Astrocyte of the cerebellum (primary cell): ENCODE measurements around the gene SERPINH1.

ENCODE experiments used
- DNase-seq: peaks from one replicate; pipeline ENCODE4 v3.0.0-alpha.2; 2011; ENCODE audit warnings: low read depth
- H3K4me3 ChIP-seq: 2 replicates; pipeline ENCODE4 v1.5.1; 2011; ENCODE audit warnings: mild to moderate bottlenecking, low read depth, low read length, moderate library complexity
- in situ Hi-C: cut with HindIII; loops from 2 replicates; pipeline ENCODE4 v1.10.0; 2017; ENCODE audit warnings: low sequenced_read_pairs
- TF ChIP-seq, protein P1 (sequence below): IDR thresholded peaks from 2 replicates; pipeline ENCODE4 v1.5.1; 2012; ENCODE audit warnings: low read length, low read depth, moderate library complexity, mild to moderate bottlenecking; ENCODE audit errors: missing control alignments

Gene SERPINH1

DNA sequence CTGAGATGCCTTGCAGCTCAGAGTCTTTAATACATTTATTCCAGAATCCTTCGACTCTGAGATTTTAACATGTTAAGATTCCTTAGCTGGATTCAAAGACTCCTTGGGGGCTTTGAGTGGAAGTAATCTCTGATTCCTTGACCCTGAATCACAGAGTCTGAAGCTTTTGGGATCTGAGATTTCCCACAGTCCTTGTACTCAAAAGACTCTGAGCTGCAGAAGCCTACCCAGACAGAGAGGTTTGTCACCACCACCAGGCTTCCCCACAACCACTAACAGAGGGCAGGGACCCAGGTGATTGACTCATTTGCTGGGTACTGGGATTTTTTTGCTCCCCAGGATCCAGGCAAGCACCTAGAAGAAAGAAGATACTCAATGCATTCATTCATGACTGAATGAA, 1.4 kb upstream of the SERPINH1 start:
- H3K4me3 ChIP-seq = no peak overlapping the region
- in situ Hi-C loops = no loop called here
- TF ChIP-seq, protein P1, sequence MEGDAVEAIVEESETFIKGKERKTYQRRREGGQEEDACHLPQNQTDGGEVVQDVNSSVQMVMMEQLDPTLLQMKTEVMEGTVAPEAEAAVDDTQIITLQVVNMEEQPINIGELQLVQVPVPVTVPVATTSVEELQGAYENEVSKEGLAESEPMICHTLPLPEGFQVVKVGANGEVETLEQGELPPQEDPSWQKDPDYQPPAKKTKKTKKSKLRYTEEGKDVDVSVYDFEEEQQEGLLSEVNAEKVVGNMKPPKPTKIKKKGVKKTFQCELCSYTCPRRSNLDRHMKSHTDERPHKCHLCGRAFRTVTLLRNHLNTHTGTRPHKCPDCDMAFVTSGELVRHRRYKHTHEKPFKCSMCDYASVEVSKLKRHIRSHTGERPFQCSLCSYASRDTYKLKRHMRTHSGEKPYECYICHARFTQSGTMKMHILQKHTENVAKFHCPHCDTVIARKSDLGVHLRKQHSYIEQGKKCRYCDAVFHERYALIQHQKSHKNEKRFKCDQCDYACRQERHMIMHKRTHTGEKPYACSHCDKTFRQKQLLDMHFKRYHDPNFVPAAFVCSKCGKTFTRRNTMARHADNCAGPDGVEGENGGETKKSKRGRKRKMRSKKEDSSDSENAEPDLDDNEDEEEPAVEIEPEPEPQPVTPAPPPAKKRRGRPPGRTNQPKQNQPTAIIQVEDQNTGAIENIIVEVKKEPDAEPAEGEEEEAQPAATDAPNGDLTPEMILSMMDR = no peak
- DNase-seq = no peak

- in situ Hi-C loops = no loop called here
- TF ChIP-seq, protein P1 = no peak
- peak overlapping the region; percentile 80 for H3K4me3 ChIP-seq
- no peak for DNase-seq
Measured at GRCh38 chr11:75561426-75562047, 516 bp upstream of the SERPINH1 start.

GRCh38 chr11:75562836-75563484, 907 bp downstream of the SERPINH1 start:
- TF ChIP-seq, protein P1 = no peak
- in situ Hi-C loops = no loop called here
- no peak for DNase-seq
- H3K4me3 ChIP-seq = peak overlapping the region; percentile 80

DNA sequence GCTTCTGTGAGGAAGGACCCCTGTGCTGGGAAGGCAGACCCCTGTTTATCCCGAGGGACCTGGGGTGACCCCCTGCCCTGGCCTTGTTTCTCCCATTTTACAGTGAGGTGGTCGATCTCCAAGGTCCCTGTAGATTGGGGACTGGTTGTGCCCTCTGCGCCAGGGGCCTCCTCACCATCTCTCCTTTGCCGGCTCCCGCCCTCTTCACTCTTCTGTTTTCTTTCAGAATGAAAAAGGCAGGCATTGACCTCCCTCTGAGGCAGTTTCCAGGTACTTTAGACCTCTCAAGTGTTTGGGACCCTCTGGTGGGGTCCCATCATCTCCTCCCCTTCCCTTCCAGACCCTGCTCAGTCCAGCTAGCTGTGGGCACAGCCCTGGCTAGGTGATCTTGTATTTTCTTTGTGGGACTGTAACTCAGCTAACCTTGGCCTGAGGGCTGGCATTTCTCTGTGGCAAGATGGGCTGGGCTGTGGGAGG, 1.5 kb downstream of the SERPINH1 start:
- TF ChIP-seq, protein P1 = no peak
- no peak for DNase-seq
- peak overlapping the region; percentile 80 for H3K4me3 ChIP-seq
- in situ Hi-C loops = no loop called here

DNA sequence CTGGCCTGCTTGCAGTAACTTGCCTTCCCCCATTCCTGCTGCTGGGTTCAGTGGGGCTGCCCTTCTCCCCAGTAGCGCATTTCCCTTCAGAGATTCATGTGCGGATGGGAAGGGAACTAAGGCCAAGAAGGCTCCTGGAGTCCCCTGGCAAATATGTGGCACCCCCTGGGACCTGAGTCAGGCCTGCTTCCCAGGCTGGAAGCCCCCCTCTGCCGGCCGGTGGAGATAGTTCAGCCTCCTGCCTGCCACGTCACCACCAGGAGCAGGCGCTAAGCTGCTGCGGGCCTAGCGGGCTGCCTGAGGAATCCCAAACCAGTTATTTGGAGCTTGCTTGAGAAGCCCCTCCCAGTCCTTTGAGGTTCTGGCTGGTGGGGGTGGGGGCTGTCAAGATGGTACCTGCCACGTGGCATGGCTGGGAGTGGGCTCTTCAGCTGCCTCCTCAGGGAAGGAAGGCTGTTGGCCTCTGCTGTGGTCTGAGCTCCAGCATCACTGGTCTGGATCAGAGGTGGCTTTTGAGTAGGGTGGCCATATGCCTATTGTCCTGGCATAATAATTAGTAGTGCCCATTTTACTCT, 2.0 kb downstream of the SERPINH1 start:
- H3K4me3 ChIP-seq = peak overlapping the region; percentile 80
- TF ChIP-seq, protein P1 = peak; percentile 73
- peak; percentile 65 for DNase-seq
- in situ Hi-C loops = no loop called here

- TF ChIP-seq, protein P1 = no peak
- peak overlapping the region; percentile 80 for H3K4me3 ChIP-seq
- DNase-seq = no peak
- in situ Hi-C loops = no loop called here
Measured at GRCh38 chr11:75565221-75565814, 3.3 kb downstream of the SERPINH1 start.
